Neural progenitor cell (in vitro differentiated cells): ENCODE data around the gene SLC12A9.

Experiments used
- CTCF ChIP-seq: fragments of 200-600 bp; sonication (generic); IDR thresholded peaks from 2 replicates; pipeline ENCODE4 v1.5.1; 2017; ENCODE audit warnings: antibody characterized with exemption, mild to moderate bottlenecking
- EZH2 ChIP-seq: fragments of 200-600 bp; sonication (generic); IDR thresholded peaks from 2 replicates; pipeline ENCODE4 v1.6.1; 2017; ENCODE audit warnings: antibody characterized with exemption, mild to moderate bottlenecking, moderate library complexity

- TF ChIP-seq CTCF (no peak), EZH2 (no peak)
These were observed 28.1 kb downstream of the SLC12A9 start for GRCh38 chr7:100880645-100881044.
